ENCODE measurements around the gene TBC1D9.

The TBC1D9 gene

GRCh38 chr4:140704964-140705363, 51.2 kb downstream of the TBC1D9 start:
- peak overlapping the region; percentile 62 for H3K27ac Mint-ChIP-seq
- H3K4me1 Mint-ChIP-seq = peaks cover 23 to 59% of the 10 kb centered on the region in 2 donors
- peak; percentile 73 to 88 for ATAC-seq (replicated peaks)

GRCh38 chr4:140704392-140704960, 51.7 kb downstream of the TBC1D9 start:
- Mint-ChIP-seq H3K27ac (peak overlapping the region; percentile 62), H3K27me3 (no peaks in the 10 kb centered on the region), H3K9me3 (peaks cover 0 to 3% of the 10 kb centered on the region in 2 donors), H3K4me3 (no peak overlapping the region), H3K4me1 (peaks cover 23 to 56% of the 10 kb centered on the region in 2 donors), H3K36me3 (peaks cover 12 to 19% of the 10 kb centered on the region in 2 donors)
- DNase-seq = no peak
- ATAC-seq (replicated peaks) = peak; percentile 39 to 68

More at GRCh38 chr4:140704964-140705363, 51.2 kb downstream of the TBC1D9 start:
- no peak overlapping the region for H3K4me3 Mint-ChIP-seq
- H3K36me3 Mint-ChIP-seq = peaks cover 12 to 17% of the 10 kb centered on the region in 2 donors
- H3K27me3 Mint-ChIP-seq = no peaks in the 10 kb centered on the region
- no peak for DNase-seq
- peaks cover 0 to 3% of the 10 kb centered on the region in 2 donors for H3K9me3 Mint-ChIP-seq

- H3K27me3 Mint-ChIP-seq = no peaks in the 10 kb centered on the region
- peaks cover 0 to 3% of the 10 kb centered on the region in 2 donors for H3K9me3 Mint-ChIP-seq
- ATAC-seq (replicated peaks) (no peak), DNase-seq (no peak)
- peaks cover 23 to 56% of the 10 kb centered on the region in 2 donors for H3K4me1 Mint-ChIP-seq
- H3K36me3 Mint-ChIP-seq = peaks cover 19 to 25% of the 10 kb centered on the region in 2 donors
- no peak overlapping the region for H3K27ac Mint-ChIP-seq
- H3K4me3 Mint-ChIP-seq = no peak overlapping the region
Observed at GRCh38 chr4:140703463-140703862, 52.7 kb downstream of the TBC1D9 start.

GRCh38 chr4:140702096-140702757, 54.0 kb downstream of the TBC1D9 start:
- peak overlapping the region; percentile 51 for H3K27ac Mint-ChIP-seq
- ATAC-seq (replicated peaks) = no peak
- peaks cover 26 to 61% of the 10 kb centered on the region in 2 donors for H3K4me1 Mint-ChIP-seq
- no peaks in the 10 kb centered on the region for H3K27me3 Mint-ChIP-seq
- no peak for DNase-seq
- peaks cover 0 to 3% of the 10 kb centered on the region in 2 donors for H3K9me3 Mint-ChIP-seq
- no peak overlapping the region for H3K4me3 Mint-ChIP-seq
- peaks cover 25 to 34% of the 10 kb centered on the region in 2 donors for H3K36me3 Mint-ChIP-seq

GRCh38 chr4:140701071-140701470, 55.1 kb downstream of the TBC1D9 start:
- no peak overlapping the region for H3K27ac Mint-ChIP-seq
- peaks cover 25 to 34% of the 10 kb centered on the region in 2 donors for H3K36me3 Mint-ChIP-seq
- DNase-seq (no peak), ATAC-seq (replicated peaks) (no peak)
- H3K27me3 Mint-ChIP-seq = no peaks in the 10 kb centered on the region
- no peak overlapping the region for H3K4me3 Mint-ChIP-seq
- peaks cover 0 to 3% of the 10 kb centered on the region in 2 donors for H3K9me3 Mint-ChIP-seq
- H3K4me1 Mint-ChIP-seq = peaks cover 24 to 52% of the 10 kb centered on the region in 2 donors

- Mint-ChIP-seq H3K9me3 (no peaks in the 10 kb centered on the region), H3K36me3 (peaks cover 27 to 42% of the 10 kb centered on the region in 2 donors), H3K27ac (peak overlapping the region; percentile 48), H3K4me1 (peaks cover 12 to 35% of the 10 kb centered on the region in 2 donors), H3K27me3 (no peaks in the 10 kb centered on the region), H3K4me3 (peak overlapping the region; percentile 28 to 55)
- DNase-seq = no peak
- no peak for ATAC-seq (replicated peaks)
Observed at GRCh38 chr4:140697709-140698560, 58.2 kb downstream of the TBC1D9 start.

GRCh38 chr4:140695483-140695882, 60.7 kb downstream of the TBC1D9 start:
- Mint-ChIP-seq H3K4me1 (peaks cover 17 to 24% of the 10 kb centered on the region in 2 donors), H3K36me3 (peaks cover 19 to 29% of the 10 kb centered on the region in 2 donors), H3K4me3 (no peak overlapping the region), H3K9me3 (no peaks in the 10 kb centered on the region), H3K27ac (peak overlapping the region; percentile 68), H3K27me3 (no peaks in the 10 kb centered on the region)
- DNase-seq (no peak), ATAC-seq (replicated peaks) (no peak)

- peaks cover 27 to 33% of the 10 kb centered on the region in 2 donors for H3K4me1 Mint-ChIP-seq
- no peaks in the 10 kb centered on the region for H3K27me3 Mint-ChIP-seq
- H3K27ac Mint-ChIP-seq = no peak overlapping the region
- no peak for DNase-seq
- ATAC-seq (replicated peaks) = no peak
- H3K36me3 Mint-ChIP-seq = peaks cover 10 to 18% of the 10 kb centered on the region in 2 donors
- H3K9me3 Mint-ChIP-seq = no peaks in the 10 kb centered on the region
- H3K4me3 Mint-ChIP-seq = no peak overlapping the region
Observed at GRCh38 chr4:140693562-140693961, 62.6 kb downstream of the TBC1D9 start.

- Mint-ChIP-seq H3K4me3 (no peak overlapping the region), H3K27me3 (no peaks in the 10 kb centered on the region), H3K27ac (no peak overlapping the region), H3K9me3 (no peaks in the 10 kb centered on the region), H3K36me3 (peaks cover 7 to 8% of the 10 kb centered on the region in 2 donors), H3K4me1 (peaks cover 21 to 25% of the 10 kb centered on the region in 2 donors)
- no peak for DNase-seq
- ATAC-seq (replicated peaks) = no peak
Observed at GRCh38 chr4:140691369-140691768, 64.8 kb downstream of the TBC1D9 start.

- Mint-ChIP-seq H3K4me1 (peaks cover 19 to 25% of the 10 kb centered on the region in 2 donors), H3K36me3 (peaks cover 7 to 8% of the 10 kb centered on the region in 2 donors), H3K27ac (no peak overlapping the region), H3K4me3 (no peak overlapping the region), H3K27me3 (no peaks in the 10 kb centered on the region), H3K9me3 (no peaks in the 10 kb centered on the region)
- ATAC-seq (replicated peaks) = no peak
- DNase-seq = no peak
Observed at GRCh38 chr4:140690093-140690492, 66.1 kb downstream of the TBC1D9 start.

GRCh38 chr4:140689623-140690022, 66.6 kb downstream of the TBC1D9 start:
- no peak for ATAC-seq (replicated peaks)

GRCh38 chr4:140688711-140689598, 67.2 kb downstream of the TBC1D9 start:
- DNase-seq = no peak

More at GRCh38 chr4:140689623-140690022, 66.6 kb downstream of the TBC1D9 start:
- Mint-ChIP-seq H3K27me3 (no peaks in the 10 kb centered on the region), H3K4me1 (peaks cover 19 to 25% of the 10 kb centered on the region in 2 donors), H3K27ac (no peak overlapping the region), H3K4me3 (no peak overlapping the region), H3K36me3 (peaks cover 8 to 10% of the 10 kb centered on the region in 2 donors), H3K9me3 (no peaks in the 10 kb centered on the region)
- DNase-seq = no peak

GRCh38 chr4:140686796-140687195, 69.4 kb downstream of the TBC1D9 start:
- no peak overlapping the region for H3K27ac Mint-ChIP-seq

More at GRCh38 chr4:140688711-140689598, 67.2 kb downstream of the TBC1D9 start:
- H3K27me3 Mint-ChIP-seq = no peaks in the 10 kb centered on the region
- peaks cover 8 to 10% of the 10 kb centered on the region in 2 donors for H3K36me3 Mint-ChIP-seq
- H3K9me3 Mint-ChIP-seq = no peaks in the 10 kb centered on the region
- peak overlapping the region; percentile 25 for H3K27ac Mint-ChIP-seq
- peaks cover 21 to 25% of the 10 kb centered on the region in 2 donors for H3K4me1 Mint-ChIP-seq
- H3K4me3 Mint-ChIP-seq = no peak overlapping the region
- no peak for ATAC-seq (replicated peaks)

More at GRCh38 chr4:140686796-140687195, 69.4 kb downstream of the TBC1D9 start:
- H3K36me3 Mint-ChIP-seq = peaks cover 10 to 14% of the 10 kb centered on the region in 2 donors
- peaks cover 16 to 17% of the 10 kb centered on the region in 2 donors for H3K4me1 Mint-ChIP-seq
- H3K9me3 Mint-ChIP-seq = no peaks in the 10 kb centered on the region
- H3K27me3 Mint-ChIP-seq = no peaks in the 10 kb centered on the region
- no peak overlapping the region for H3K4me3 Mint-ChIP-seq
- DNase-seq (no peak), ATAC-seq (replicated peaks) (no peak)

Measured in stimulated activated naive B cell treated with anti-CD40 and anti-IgM and Interleukin-4, amounts not matched to agents 10 μg/mL and 1 μg/mL and 100 μg/mL, for 72 hours (primary cell).